HG03575 (cell line): Measurements from ENCODE around the gene CD180.
"Not testable (repeated sequence)": the region's sequence is repeated elsewhere in the genome, so short reads cannot be mapped to it uniquely, and the experiment has no call there.

ENCODE experiments used
- ATAC-seq: cut with Tn5 transposase; IDR thresholded peaks from one replicate; pipeline ENCODE4 v1.9.1; 2021; ENCODE audit not compliant: unreplicated experiment, insufficient number of reproducible peaks, low FRiP score; ENCODE audit errors: extremely low read depth

The CD180 gene

DNA sequence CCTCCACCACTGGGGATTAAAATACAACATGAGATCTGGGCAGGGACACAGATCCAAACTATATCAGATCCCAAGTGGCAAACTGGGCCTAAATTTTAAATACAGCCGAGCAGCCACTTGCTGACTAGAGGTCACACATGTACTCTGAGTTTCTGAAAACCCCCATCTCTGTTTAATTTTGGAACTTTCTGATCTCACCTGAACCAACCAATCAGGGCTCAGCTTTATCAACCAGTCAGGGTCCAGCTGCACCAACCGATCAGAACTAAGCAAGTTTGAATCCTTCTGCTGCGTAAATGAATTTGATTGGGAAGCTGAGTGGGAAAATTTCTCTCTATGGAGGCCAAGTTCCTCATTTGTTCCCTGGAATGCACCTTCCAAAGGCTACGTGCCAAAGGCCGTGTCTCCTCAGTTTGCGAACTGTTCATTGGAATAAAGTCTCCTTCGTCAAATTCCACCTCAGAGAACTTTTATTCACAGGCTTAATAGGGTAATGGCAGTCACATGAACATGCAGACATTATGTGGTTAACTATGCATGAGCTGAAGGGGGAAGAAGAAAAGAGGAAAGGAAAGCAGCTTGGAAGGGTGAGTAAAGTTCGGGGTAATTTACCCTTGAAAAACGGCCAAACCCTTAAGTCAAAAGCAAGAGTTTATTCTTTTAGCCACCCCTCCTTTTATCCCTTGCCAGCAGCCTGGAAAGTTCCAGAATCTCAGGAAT, 3.7 kb downstream of the CD180 start:
- ATAC-seq: no peak

DNA sequence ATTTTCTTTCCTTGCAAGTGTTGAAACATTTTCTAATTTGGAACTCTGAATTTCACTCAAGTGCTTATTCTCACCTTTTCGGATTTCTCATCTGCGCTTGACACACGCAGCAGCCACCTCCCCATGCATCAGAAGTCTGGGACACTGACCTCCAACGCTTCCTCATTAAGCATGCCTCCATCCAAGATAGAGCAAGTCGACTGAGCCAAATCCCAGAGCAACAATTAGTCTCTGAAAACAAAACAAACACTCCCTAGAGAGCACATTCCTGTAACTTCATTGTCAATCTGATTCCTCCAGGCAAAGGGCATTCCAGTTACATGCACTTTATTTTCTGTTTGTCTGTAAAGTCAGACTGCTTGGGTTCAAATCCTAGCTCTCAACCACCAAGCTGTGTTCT, 5.7 kb downstream of the CD180 start:
- ATAC-seq: no peak

DNA sequence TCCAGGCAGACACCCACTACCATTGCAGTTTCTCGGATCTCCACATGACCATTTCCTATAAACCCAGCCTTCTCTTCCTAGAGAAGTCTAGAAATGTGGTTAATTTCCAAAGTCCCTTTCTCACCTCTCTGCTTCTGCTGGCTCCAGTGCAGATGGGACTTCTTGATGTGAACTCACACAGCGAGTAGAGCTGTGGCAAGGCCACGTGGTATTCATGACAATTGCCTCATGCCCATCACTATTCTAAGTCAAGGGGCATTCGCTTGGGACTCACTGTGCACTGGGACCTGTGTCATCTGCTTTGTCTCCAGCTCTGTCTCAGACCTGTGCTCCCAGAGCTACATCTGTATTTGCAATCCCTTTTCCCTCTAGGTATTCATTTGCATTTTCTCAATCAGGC, 6.2 kb downstream of the CD180 start:
- no peak for ATAC-seq

DNA sequence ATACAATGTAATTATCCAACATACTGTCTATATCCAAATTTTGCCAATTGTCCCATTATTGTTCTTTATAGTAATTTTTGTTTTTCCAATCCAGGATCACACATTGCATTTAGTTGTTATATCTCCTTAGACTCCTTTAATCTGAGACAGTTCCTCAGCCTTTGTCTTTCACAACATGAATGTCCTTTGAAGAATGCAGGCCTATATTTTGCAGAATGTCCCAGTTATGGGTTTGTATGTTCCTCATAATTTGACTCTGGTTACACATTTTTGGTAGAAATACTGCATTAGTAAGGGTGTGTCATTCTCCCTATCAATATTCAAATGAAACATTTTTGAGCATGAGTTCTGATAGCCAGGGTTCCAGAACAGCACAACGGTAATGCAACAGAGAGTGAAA, 6.7 kb downstream of the CD180 start:
- ATAC-seq: no peak

DNA sequence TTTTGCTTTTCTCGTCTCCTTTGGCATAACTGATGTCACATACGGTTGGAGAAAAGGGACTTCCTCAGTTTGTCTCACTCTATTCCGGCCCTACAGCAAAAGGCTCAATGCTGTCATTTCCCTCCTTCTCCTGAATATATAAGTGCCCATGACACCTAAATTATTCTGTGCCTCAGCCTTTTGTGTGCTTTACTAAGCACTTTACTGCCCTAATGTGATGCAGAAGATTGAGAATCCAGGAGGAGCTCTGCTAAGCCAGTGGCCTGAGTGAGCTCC, 7.6 kb downstream of the CD180 start:
- ATAC-seq: no peak

DNA sequence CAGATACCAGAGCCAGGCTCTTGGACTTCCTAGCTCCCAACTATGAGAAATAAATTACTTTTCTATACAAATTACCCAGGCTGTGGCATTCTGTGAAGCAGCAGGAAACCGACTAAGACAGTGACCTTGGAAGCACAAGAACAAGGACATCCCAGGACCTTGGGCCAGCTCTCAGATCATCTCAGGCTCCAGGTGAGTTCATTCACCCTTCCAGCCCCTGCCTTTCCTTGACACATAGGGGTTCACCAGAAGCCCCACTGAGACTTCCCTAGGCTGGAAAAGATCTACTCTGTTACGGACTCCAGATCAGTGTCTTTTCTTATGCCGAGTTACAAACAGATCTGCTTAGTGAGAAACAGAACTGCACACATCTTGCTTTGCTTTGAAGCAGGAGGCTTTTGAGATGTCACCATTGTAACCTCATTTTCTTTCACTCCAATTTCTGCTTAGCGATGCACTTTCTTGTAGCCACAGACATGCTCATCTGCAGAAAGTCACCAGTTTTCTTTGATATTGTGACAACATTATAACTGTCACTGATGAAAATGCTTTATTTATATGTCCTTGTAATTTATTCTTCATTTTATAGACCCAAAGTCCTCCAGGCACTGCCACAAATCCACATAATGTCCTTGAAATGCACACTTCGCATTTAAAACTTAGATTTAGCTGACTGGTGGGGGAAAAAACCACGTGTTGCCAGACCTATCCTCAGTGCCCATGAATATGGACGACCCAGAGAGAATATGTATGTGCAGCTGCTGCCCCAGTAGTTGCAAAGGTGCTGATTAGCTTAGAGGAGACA, 8.1 kb downstream of the CD180 start:
- no peak for ATAC-seq

DNA sequence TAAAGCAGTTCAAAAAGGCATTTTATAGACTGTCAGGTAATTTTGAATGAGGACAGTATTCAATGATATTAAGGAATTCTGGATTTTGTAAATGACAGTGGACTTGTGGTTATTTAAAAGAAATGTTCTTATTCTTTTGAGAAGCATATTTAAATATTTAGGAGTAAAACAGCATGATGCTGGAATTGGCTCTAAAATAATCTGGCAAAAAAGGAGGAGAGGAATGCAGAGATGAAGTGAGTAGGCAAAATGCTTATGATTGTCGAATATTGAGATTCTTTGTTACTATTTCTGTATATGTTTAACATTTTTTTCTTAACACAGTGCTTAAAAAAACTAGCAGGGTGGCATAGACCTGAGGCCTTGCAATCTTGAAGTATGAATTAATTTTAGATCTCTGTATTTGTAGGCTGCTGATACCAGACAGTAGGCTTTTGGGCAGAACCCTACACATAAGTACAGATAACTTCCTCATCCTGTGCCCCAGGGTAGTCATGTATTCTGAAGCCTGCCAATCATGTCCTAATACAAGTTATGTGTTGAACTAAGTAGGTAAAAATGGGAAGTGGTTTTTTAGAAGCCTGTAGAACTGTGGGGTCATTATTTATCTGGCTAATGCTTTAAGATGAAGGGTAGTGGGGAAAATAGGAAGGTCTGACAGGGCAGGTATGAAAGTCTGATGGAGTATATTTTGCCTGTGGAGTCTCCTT, 9.4 kb downstream of the CD180 start:
- no peak for ATAC-seq

DNA sequence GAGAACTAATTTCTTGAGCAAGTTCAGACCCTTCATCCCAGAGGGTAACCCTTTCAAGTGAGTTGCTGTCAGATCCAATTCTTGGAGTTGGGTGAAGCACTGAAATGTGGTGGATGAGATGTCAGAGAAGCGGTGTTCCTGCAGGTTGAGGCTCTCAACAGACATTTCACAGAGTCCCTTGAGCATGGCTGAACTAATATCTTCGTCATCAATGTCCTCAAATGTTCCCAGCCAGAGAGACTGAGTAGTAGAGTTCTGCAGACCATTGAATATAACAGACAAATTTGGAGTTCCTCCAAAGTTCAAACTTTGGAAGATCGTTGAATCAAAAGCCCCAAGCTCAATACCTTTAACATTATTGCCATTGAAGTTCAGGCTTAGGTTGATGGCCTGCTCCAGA, 12.7 kb downstream of the CD180 start:
- ATAC-seq: no peak

DNA sequence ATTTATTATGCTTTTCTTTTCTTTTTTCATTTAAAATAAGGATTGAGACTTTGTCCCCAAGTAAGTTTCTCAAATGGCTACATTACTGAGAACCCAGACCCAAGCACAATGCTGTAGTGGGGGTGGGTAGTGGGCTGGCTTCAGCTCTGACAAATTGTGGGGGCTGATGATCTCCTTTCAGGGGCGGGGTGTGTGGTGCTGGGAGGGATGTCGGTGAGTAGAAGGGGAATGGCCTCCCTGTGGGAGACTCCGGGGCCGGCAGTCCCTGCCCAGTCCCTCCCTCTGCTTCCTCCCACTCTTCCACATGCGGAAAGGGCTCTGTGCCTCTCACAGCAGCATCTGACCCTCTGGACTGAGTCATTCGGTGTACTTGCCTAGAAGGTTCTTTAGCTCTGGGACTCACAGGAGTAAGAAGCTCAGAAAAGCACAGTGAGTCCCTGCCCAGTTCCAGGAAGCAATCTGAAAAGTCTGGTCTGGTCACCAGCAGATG, 14.3 kb downstream of the CD180 start:
- ATAC-seq: no peak

DNA sequence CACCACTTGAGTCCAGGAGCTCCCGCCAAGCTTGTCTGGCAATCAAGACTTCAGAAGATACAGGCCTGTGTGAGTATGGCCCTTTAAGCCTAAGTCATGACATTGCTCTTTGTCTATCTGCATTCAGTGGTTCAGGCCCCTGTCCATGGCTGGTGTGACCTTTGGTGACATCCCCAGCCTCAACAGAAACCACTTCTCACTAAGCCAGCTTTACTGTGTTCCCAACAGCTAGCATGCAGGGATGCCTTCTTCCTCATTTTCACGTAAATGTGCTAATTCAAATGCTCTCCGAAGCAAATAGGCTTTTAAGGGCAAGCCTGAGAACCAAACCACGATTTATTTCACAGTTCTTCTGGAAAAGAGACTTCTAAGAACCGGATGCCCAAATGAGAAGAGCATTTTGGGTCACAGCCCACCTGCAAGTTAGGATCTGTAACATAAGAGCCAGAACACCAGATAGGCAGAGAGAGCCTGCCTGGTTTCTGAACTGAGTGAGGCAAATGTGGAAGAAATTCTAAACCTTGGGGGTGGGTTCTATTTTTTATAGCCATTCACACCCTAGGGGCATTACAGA, 14.9 kb downstream of the CD180 start:
- no peak for ATAC-seq

DNA sequence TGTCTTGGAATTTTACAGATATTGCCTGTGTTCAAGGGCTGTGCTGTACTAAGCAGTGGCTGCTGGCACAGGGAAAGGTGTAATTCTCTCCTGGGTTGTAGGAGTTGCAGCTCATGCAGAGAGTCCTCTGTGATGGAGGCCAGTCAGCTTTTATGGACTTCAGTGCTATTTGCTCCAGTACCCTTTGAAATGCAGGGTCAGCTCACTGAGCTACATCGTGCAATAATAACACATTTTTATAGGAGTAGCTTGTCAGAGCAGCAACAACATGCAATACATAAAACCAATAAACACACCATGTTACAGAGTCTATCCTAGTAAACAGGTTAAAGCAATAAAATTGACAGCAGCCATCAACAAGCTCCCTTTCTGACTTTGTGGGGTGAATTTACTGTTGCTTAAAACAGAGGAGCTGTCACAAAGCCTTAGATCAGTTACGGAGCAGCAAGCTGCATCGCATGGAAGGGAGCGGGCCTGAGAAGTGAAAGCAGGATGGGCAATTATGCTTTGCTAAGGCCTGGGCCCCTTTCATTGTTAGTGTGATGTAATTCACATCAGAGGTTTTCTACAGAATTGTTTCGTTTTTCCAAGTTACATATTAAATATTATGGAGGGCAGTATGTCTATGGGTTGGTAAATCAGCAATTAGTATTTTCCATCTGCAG, 16.8 kb downstream of the CD180 start:
- no peak for ATAC-seq

DNA sequence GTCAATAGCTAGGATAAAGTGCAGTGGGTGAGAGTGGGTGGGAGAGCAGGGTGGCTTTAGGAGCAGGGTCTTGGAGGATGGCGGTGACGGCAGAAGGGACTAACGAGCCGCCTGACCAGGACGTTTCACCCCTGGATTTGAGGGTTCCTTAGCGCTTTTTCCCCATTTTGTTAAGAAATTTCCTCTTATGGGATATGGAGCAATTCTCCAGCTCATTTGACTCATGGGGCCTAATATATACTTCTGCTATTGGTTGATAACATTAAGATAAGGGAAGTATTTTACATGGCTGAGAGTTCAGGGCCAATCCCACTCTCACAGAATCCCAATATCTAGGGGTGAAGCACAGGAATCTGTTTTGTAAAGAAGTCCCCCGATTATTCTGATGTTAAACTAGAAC, 17.6 kb downstream of the CD180 start:
- no peak for ATAC-seq

DNA sequence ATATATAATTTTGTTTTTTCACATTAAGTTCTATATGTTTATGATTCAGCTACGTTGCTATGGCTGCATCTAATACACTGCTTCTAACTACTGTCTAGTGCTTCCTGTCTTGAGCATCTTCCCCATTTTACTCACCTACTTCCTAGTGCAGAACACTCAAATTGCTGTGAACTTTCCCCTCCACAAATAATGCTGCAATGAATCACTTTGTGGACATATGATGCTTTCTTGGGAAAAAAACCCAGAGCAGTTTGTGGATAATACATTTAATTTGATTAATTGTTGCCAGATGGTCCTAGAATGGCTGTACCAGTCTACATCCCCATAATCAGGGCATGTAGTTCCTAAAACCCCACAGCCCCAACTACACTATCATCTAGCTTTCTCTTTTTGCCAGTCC, 18.5 kb downstream of the CD180 start:
- ATAC-seq: no peak

DNA sequence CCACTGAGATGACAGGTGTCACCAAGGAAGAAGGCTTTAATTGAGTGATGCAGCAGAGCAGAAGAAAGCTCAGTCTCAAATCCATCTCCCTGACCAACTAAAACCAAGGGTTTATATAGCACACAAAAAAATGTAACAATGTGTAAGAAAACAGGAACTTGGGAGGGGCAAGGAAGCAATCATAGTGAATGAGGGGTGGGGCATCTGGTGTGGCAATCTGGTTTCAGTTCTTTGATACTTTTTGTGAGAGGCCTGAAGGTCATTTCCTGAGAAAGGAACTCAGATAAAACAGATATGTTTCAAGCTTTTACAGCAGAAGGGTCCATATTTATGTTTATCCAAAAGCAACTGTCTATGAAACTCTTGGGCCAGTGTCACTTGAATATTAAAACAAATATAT, 19.7 kb downstream of the CD180 start:
- no peak for ATAC-seq

DNA sequence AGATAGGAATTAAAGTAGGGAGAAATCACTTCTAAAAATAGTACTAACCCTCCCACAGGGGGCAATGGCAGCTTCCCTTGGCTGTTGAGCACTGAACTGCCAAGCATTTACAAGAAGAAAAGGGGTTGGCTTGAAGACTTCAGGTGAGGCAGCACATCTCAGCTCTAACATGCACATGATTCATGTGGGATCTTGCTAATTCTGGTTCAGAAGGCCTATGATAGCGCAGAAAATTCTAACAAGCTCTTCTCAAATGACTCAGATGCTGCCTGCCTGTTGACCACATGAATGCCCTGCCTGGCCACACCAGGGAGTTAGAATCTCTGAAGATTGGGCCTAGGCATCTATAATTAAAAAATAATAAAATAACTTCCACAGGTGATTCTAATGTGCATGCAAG, 22.6 kb downstream of the CD180 start:
- no peak for ATAC-seq

DNA sequence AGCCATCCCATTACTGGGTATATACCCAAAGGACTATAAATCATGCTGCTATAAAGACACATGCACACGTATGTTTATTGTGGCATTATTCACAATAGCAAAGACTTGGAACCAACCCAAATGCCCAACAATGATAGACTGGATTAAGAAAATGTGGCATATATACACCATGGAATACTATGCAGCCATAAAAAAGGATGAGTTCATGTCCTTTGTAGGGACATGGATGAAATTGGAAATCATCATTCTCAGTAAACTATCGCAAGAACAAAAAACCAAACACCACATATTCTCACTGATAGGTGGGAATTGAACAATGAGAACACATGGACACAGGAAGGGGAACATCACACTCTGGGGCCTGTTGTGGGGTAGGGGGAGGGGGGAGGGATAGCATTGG, 23.2 kb downstream of the CD180 start:
- not testable (repeated sequence) for ATAC-seq

DNA sequence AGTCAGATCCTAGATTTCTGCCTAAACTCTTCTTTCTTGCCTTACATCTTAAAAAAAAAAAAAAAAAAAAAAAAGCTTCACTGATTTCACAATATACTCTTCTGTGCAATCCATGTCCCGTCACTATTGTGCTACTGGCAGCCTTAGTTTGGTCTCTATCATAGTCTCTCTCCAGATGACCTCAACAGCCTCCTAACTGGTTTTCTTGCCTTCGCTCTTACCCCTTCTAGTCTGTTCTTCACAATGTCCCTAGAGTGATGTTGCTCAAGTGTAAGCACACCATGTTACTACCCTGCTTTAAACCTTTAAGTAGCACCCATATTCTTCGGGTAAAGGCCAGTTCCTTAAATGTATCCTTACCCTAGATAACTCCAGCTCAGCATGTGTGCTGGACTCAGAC, 25.8 kb downstream of the CD180 start:
- no peak for ATAC-seq

DNA sequence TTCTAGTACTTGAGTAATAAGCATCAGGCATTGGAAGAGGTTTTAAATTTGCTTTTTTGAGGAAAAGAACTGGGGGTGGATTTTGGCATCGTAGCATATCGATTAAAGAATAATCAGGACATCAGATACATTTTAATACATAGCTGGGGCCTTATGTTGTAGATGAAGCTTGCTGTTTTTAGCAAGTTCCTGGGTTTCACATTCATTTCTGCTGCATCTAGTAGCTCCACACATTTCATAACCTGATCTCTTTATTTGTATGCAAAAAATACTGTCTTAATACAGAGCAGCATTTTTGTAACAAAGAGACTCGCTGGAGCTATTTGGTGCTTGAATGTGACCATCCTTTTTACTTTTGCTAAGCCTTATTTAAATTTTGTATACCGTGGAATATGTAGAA, 28.5 kb downstream of the CD180 start:
- ATAC-seq: no peak
